Natural killer cell treated with Interleukin-12 subunit alpha and Interleukin-12 subunit beta and Interleukin-15 and Interleukin-18, amount 100 ng/mL, for 72 hours (primary cell): Measurements from ENCODE around the gene ADAM23. TPM values are rescaled to one million over a fixed set of nuclear protein-coding genes. Genes with fewer than 3 reads are reported as not detected.

ENCODE experiments used
- ATAC-seq, 2 donors: fragments of 150-1000 bp; cut with Tn5 transposase in 1 of 2; sonication (Bioruptor Pico), chemical (Tn5 transposase) in 1 of 2; 2 replicates each; pipeline ENCODE4 v1.10.0; 2021
- DNase-seq: peaks from one replicate; pipeline ENCODE4 v3.0.0; 2022; ENCODE audit warnings: low spot score
- H3K27ac Mint-ChIP-seq, 2 donors: 1 replicate in 1 of 2; 2 replicates in 1 of 2; pipeline ENCODE4 v1.8.0; 2022; ENCODE audit warnings: mixed read lengths in 2 of 2, mild to moderate bottlenecking in 1 of 2, moderate library complexity in 1 of 2
- H3K27me3 Mint-ChIP-seq, 2 donors: 1 replicate in 1 of 2; 2 replicates in 1 of 2; pipeline ENCODE4 v1.8.0; 2022; ENCODE audit warnings: mixed read lengths in 2 of 2
- H3K36me3 Mint-ChIP-seq: one replicate; pipeline ENCODE4 v1.8.0; 2022; ENCODE audit warnings: mixed read lengths
- H3K4me1 Mint-ChIP-seq, 2 donors: 1 replicate in 1 of 2; 2 replicates in 1 of 2; pipeline ENCODE4 v1.8.0; 2022; ENCODE audit warnings: low read depth in 2 of 2, mixed read lengths in 2 of 2, mild to moderate bottlenecking in 1 of 2
- H3K4me3 Mint-ChIP-seq: one replicate; pipeline ENCODE4 v1.8.0; 2022; ENCODE audit warnings: mixed read lengths
- H3K9me3 Mint-ChIP-seq: 2 replicates; pipeline ENCODE4 v1.8.0; 2022; ENCODE audit warnings: mixed read lengths
- total RNA-seq, 2 donors: library from RNA; stranded (reverse); gene quantifications; one replicate each; pipeline ENCODE4 v1.2.3, GENCODE V29; 2022

The ADAM23 gene
- total RNA-seq, 2 donors from 2014 or later = not detected

DNA sequence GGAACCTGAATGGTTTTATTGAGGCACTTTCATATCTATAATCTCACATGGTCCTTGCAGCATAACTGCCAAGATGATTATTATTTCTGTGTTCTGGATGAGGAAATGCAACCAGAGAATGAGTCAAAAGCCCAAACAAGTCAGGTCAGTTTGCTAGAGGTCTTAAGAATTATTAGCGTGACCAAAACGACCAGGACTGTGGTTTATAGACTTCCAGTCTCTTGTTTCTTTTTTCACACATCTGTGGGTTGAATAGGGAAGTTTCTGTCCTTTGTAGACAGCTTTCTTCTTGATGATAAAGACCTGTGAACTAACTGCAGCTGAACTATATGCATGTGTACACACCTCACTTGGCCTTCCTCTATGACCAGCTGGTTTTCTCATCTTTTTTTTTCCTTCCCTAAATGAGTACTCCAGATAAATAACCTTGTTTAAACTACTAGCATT, 13.9 kb downstream of the ADAM23 start:
- peaks cover 5% of the 10 kb centered on the region for H3K9me3 Mint-ChIP-seq
- H3K27me3 Mint-ChIP-seq = peaks cover 5 to 25% of the 10 kb centered on the region in 2 donors
- H3K4me3 Mint-ChIP-seq = no peak overlapping the region
- H3K4me1 Mint-ChIP-seq = no peaks in the 10 kb centered on the region
- no peaks in the 10 kb centered on the region for H3K36me3 Mint-ChIP-seq
- DNase-seq = no peak
- no peak overlapping the region for H3K27ac Mint-ChIP-seq
- no peak for ATAC-seq

DNA sequence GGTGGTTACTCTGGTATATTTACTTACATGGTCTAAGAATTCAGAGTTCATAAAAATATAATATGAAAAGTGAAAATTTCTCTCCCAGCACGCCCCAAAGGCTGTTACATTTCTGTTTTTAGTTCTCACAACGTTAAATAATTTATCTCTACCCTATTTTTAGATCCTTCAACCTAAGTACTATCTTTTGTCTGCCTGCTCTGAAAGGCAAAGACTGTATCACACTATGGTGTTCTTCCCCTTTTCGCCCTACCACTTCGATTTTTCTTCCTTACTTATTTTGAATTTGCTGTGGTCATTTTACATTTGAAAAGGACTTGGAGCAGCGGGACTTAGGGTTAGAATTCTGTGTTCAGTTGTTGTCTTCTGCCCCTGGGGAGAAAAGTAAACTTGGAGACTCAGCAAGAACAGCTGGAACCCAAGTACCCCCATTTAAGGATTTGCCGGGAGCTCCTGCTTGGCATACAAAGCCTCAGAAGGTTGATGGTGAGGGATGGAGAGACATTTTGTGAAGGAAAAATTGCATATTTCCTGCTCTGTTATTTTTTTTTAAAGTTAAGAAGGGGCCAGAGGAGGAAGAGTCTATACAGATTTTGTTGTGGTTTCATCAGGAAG, 19.0 kb downstream of the ADAM23 start:
- H3K4me1 Mint-ChIP-seq = no peaks in the 10 kb centered on the region
- no peak for DNase-seq
- peaks cover 0 to 19% of the 10 kb centered on the region in 2 donors for H3K27me3 Mint-ChIP-seq
- H3K9me3 Mint-ChIP-seq = no peaks in the 10 kb centered on the region
- H3K36me3 Mint-ChIP-seq = no peaks in the 10 kb centered on the region
- H3K27ac Mint-ChIP-seq = no peak overlapping the region
- H3K4me3 Mint-ChIP-seq = no peak overlapping the region
- no peak for ATAC-seq

DNA sequence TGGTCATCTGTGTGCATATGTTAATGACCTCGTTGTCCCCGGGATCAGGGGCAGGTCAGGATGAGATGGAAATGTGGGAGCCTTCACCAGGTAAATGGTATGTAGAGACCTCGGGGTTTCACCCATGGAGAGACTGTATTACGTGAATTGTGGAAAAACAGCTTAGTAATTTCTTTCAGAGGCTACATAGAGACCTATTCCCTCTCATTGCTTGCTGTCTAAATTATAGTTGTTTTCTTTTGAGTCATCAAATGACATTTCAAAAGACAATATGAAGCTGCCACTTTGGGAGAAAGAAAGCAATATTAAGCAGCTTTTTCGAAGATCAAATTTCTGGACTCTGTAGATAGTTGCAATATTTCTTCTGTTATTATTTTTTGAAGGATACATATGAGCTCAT, 20.4 kb downstream of the ADAM23 start:
- Mint-ChIP-seq H3K4me1 (no peaks in the 10 kb centered on the region), H3K27me3 (peaks cover 0 to 19% of the 10 kb centered on the region in 2 donors), H3K36me3 (peaks cover 5% of the 10 kb centered on the region), H3K4me3 (no peak overlapping the region), H3K27ac (no peak overlapping the region), H3K9me3 (no peaks in the 10 kb centered on the region)
- DNase-seq = no peak
- ATAC-seq = no peak

DNA sequence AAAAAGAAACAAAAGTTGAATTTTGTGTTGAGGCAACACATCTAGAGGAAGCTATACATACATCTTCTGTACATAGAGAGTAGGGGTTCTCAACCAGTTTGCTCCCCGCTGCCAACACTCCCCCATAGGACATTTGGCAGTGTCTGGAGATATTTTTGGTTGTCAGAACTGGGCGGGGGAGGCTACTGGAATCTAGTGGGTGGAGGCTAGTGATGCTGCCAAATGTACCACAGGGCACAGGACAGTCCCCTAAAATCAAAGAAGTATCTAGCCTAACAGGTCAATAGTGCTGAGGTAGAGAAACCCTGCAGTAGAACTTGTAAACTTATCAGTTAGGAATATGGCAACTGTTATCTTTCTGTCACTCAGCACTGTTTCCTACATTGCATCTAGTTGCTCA, 21.3 kb downstream of the ADAM23 start:
- Mint-ChIP-seq H3K27me3 (peaks cover 0 to 19% of the 10 kb centered on the region in 2 donors), H3K36me3 (peaks cover 5% of the 10 kb centered on the region), H3K4me3 (no peak overlapping the region), H3K4me1 (no peaks in the 10 kb centered on the region), H3K9me3 (peaks cover 4% of the 10 kb centered on the region), H3K27ac (no peak overlapping the region)
- ATAC-seq (no peak), DNase-seq (no peak)

DNA sequence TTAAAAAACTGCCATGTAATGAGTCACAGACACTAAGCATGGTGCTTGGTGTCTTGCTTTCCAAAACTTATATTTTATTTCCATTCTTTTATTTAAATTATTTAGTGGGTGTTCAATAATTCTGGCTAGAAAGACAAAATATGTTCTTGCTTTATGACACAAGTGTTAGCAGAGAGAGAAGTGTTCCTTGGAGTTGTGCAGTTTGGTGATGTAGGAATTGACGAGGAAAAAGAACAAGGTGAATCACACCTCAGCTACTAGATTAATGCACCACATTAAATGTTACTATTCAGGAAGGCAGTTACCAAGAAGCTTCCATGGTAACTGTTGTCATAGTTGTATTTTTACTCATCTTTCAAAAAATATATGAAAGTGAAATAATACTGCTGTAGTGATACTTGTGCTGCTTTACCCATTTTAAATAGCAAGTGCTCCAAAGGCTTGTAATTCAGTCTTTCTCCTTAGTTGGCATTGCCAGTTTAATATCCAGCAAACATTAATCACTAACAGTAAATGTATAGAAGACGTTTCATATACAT, 28.3 kb downstream of the ADAM23 start:
- Mint-ChIP-seq H3K36me3 (peaks cover 5% of the 10 kb centered on the region), H3K27ac (no peak overlapping the region), H3K9me3 (peaks cover 4% of the 10 kb centered on the region), H3K27me3 (no peaks in the 10 kb centered on the region), H3K4me3 (no peak overlapping the region), H3K4me1 (no peaks in the 10 kb centered on the region)
- ATAC-seq = no peak
- no peak for DNase-seq

DNA sequence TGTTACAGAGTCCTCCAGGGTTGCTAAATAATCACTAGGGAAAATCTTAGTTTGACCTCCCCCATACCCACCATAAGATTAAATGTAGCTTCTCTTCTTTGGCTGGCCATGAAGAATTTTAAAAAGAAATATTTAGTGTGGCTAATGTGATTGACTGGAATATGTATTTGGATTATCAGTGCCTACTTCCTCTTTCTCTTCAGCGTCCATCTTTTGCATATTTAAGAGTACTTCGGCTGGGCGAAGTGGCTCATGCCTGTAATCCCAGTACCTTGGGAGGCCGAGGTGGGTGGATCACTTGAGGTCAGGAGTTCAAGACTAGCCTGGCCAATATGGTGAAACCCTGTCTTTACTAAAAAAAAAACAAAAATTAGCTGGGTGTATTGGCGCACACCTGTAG, 28.8 kb downstream of the ADAM23 start:
- Mint-ChIP-seq H3K36me3 (peaks cover 5% of the 10 kb centered on the region), H3K27me3 (no peaks in the 10 kb centered on the region), H3K4me3 (no peak overlapping the region), H3K27ac (no peak overlapping the region), H3K4me1 (no peaks in the 10 kb centered on the region), H3K9me3 (peaks cover 4% of the 10 kb centered on the region)
- ATAC-seq (no peak), DNase-seq (no peak)

DNA sequence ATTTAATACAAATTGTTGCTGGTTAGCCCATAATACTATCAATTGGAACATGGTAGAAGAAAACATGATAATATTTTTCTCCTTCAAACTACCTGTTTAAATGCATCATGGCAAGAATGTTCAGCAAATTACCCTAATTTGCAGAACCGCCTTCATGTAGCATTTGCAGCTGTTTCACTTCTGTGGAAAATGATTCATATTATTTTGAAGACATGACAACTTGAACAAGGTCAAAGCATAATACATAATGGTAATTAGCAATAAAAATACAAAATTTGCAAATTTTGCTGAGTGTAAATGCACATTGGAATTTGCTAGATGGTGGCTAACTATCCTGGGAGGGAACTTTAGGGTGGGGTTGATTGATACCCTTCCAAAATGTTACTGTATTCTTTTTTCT, 30.8 kb downstream of the ADAM23 start:
- Mint-ChIP-seq H3K27ac (no peak overlapping the region), H3K4me3 (no peak overlapping the region), H3K4me1 (no peaks in the 10 kb centered on the region), H3K36me3 (no peaks in the 10 kb centered on the region), H3K9me3 (peaks cover 3% of the 10 kb centered on the region), H3K27me3 (no peaks in the 10 kb centered on the region)
- DNase-seq (no peak), ATAC-seq (no peak)

DNA sequence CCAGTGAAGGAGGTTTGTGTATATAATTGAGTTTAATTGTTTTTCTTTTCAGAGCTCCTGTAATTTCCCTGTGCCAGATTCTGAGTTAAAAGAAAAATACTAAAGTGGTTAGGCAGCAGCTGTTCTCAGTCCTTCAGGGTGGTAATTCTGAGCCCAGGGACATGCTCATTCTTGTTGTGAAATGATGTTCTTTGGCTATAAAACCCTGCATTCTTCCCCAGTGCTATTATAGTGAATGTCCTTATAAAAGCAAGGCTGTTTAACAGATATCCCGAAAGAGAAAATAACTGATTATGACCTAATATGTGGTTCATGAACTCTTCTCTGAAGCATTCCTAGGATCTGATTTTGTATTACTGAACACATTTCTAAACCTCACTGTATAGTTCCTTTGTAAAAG, 34.0 kb downstream of the ADAM23 start:
- no peak overlapping the region for H3K4me3 Mint-ChIP-seq
- H3K27ac Mint-ChIP-seq = no peak overlapping the region
- H3K36me3 Mint-ChIP-seq = no peaks in the 10 kb centered on the region
- peaks cover 0 to 9% of the 10 kb centered on the region in 2 donors for H3K27me3 Mint-ChIP-seq
- DNase-seq = no peak
- no peaks in the 10 kb centered on the region for H3K4me1 Mint-ChIP-seq
- H3K9me3 Mint-ChIP-seq = peaks cover 2% of the 10 kb centered on the region
- no peak for ATAC-seq

DNA sequence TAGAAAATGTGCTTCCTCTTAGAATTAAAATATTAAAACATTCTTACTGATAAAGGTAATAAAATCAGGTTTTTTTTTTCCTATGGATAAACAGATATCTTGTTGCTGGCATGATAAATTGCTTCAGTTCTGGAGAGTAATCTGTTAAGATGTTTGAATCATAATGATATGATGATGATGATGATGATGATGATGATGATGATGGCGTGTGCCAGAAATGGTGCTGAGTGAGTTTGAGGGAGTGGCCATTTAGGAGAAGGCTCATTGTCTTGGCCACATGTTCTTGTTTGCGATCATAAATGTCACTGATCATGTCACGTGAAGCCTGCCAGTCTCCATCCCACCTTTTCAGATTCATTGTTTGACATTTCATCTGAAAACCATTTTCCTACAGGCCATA, 35.0 kb downstream of the ADAM23 start:
- peaks cover 2% of the 10 kb centered on the region for H3K9me3 Mint-ChIP-seq
- H3K4me1 Mint-ChIP-seq = no peaks in the 10 kb centered on the region
- ATAC-seq (no peak), DNase-seq (no peak)
- H3K27ac Mint-ChIP-seq = no peak overlapping the region
- H3K27me3 Mint-ChIP-seq = peaks cover 0 to 9% of the 10 kb centered on the region in 2 donors
- H3K36me3 Mint-ChIP-seq = no peaks in the 10 kb centered on the region
- no peak overlapping the region for H3K4me3 Mint-ChIP-seq

DNA sequence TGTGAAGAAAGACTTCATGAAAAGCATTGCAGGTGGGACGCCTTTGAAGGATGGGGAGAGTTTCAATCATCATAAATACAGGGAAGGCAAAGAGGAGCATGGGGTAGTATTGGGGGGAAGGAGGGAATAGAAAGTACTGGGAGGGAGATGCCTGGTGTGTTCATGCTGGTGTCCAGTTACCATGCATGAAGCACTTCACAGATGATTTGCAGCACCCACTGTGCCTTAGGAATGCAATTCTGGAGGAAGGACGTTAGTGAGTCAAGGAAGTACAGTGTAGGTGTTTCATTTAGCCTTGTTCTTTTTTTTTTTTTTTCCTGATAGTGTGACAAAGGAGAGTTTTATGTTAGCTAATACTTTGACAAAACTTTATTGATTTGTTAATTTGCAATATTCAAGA, 36.8 kb downstream of the ADAM23 start:
- Mint-ChIP-seq H3K4me3 (no peak overlapping the region), H3K36me3 (no peaks in the 10 kb centered on the region), H3K4me1 (no peaks in the 10 kb centered on the region), H3K9me3 (peaks cover 5% of the 10 kb centered on the region), H3K27ac (no peak overlapping the region), H3K27me3 (peaks cover 2 to 9% of the 10 kb centered on the region in 2 donors)
- DNase-seq (no peak), ATAC-seq (no peak)

DNA sequence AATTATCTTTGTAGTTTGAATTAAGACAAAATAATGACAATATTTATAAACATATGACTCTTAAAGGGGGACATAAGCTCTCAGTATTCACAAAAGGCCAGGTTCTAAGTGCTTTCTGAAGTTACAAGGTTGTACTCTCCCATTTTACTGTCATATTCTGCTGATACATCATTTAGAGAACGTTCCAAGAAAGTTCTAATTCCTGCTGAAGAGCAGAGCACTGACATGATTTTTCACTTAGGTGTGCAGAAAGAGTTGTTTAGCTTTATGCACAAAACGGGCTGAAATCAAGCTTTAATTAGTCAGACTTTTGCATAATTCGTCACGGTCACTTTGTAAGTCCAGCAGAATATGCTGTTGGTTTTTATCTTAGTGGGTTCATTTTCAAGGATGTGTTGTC, 37.3 kb downstream of the ADAM23 start:
- peaks cover 7% of the 10 kb centered on the region for H3K9me3 Mint-ChIP-seq
- no peak for ATAC-seq
- H3K4me1 Mint-ChIP-seq = no peaks in the 10 kb centered on the region
- H3K27me3 Mint-ChIP-seq = peaks cover 2 to 9% of the 10 kb centered on the region in 2 donors
- no peak overlapping the region for H3K27ac Mint-ChIP-seq
- H3K4me3 Mint-ChIP-seq = no peak overlapping the region
- no peak for DNase-seq
- no peaks in the 10 kb centered on the region for H3K36me3 Mint-ChIP-seq

DNA sequence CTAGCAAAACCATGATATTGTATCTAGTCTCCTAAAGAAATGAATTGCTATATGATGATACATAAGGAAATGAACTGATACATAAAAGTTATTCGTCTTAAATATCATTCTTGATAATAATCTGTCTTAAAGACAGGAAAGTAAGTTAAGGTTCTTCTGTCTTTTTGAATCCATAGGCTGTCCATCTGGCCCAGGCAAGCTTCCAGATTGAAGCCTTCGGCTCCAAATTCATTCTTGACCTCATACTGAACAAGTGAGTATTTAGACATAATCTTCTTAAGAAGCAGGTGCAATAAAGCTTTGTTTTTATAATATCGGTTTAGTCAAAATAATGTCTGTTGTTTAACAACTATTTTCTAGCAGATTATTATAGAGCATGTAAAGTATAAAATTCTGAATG, 37.7 kb downstream of the ADAM23 start:
- no peaks in the 10 kb centered on the region for H3K36me3 Mint-ChIP-seq
- no peak for ATAC-seq
- H3K9me3 Mint-ChIP-seq = peaks cover 7% of the 10 kb centered on the region
- peaks cover 2 to 9% of the 10 kb centered on the region in 2 donors for H3K27me3 Mint-ChIP-seq
- H3K4me1 Mint-ChIP-seq = no peaks in the 10 kb centered on the region
- DNase-seq = no peak
- H3K4me3 Mint-ChIP-seq = no peak overlapping the region
- H3K27ac Mint-ChIP-seq = no peak overlapping the region

DNA sequence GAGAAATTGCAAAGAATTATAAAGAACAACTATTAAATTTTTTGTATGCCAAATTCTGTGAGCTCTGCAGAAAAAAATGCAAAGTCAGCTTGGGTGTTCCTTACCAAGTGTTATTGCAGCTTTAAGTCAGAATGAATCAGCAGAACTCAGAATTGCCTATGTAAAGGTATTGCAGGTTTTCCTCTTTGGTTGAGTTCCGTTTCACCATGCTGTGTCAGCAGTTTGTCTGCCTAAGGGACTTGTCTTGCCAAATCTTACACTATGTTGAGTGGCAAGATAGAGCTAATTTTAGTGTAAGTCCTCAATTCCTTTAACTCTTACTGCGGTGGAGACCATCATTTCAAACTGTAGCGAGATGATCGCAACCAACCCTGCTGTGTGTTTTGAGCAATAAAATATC, 38.8 kb downstream of the ADAM23 start:
- H3K4me1 Mint-ChIP-seq = no peaks in the 10 kb centered on the region
- peaks cover 7% of the 10 kb centered on the region for H3K9me3 Mint-ChIP-seq
- no peak overlapping the region for H3K27ac Mint-ChIP-seq
- DNase-seq = no peak
- ATAC-seq = no peak
- peaks cover 7 to 14% of the 10 kb centered on the region in 2 donors for H3K27me3 Mint-ChIP-seq
- no peak overlapping the region for H3K4me3 Mint-ChIP-seq
- H3K36me3 Mint-ChIP-seq = no peaks in the 10 kb centered on the region

DNA sequence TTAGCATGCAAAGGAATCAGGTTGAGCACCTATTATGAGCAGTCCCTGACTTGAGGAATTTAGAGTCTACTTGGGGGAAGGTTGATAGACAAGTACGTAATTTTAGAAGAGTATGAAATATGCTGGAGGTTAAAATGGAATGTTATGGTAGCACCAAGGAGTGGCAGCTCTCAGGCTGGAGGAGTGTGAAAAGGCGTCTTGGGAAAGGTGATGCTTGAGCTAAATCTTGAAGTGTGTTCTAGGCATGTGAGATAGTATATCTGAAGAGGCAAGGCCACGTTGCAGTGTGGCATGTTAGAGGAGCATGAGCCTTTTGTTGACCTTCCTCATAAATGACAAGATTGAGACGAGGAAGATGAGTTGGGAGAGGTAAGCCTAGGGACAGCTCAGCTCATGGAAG, 39.3 kb downstream of the ADAM23 start:
- Mint-ChIP-seq H3K4me3 (no peak overlapping the region), H3K9me3 (peaks cover 7% of the 10 kb centered on the region), H3K4me1 (no peaks in the 10 kb centered on the region), H3K27me3 (peaks cover 7 to 14% of the 10 kb centered on the region in 2 donors), H3K27ac (no peak overlapping the region), H3K36me3 (no peaks in the 10 kb centered on the region)
- ATAC-seq (no peak), DNase-seq (no peak)

DNA sequence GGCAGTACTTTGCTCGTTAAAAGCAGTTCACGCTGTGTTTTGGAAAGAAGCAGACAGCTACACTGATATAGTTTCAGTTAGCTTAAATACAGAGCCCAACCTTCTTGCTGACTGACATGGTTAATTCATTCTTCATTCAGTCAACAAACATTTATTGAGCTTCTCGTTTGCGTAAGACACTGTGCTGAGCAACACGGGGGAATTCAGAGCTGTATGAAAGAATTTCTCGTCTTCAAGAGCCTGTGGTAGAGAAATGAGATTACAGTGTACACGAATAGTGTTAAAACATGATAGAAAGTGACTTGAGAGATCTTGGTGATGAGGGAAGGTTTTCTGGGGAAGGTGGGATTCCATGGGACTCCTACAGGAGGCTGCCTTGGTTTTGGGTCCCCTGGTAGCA, 44.7 kb downstream of the ADAM23 start:
- ATAC-seq = no peak
- no peak overlapping the region for H3K27ac Mint-ChIP-seq
- peaks cover 5 to 7% of the 10 kb centered on the region in 2 donors for H3K27me3 Mint-ChIP-seq
- H3K36me3 Mint-ChIP-seq = no peaks in the 10 kb centered on the region
- no peaks in the 10 kb centered on the region for H3K4me1 Mint-ChIP-seq
- H3K4me3 Mint-ChIP-seq = no peak overlapping the region
- H3K9me3 Mint-ChIP-seq = peaks cover 7% of the 10 kb centered on the region
- DNase-seq = no peak
